Measurements from ENCODE around the gene ABCA12. TPM values are rescaled to one million over a fixed set of nuclear protein-coding genes. Genes with fewer than 3 reads are reported as not detected.

The ABCA12 gene
- total and polyA plus RNA-seq, 9 of the 15 experiments (the other 6 are each of a cell fraction or from before 2014, with no cell fraction given): 0.02 to 0.03 TPM; not detected in 7

DNA sequence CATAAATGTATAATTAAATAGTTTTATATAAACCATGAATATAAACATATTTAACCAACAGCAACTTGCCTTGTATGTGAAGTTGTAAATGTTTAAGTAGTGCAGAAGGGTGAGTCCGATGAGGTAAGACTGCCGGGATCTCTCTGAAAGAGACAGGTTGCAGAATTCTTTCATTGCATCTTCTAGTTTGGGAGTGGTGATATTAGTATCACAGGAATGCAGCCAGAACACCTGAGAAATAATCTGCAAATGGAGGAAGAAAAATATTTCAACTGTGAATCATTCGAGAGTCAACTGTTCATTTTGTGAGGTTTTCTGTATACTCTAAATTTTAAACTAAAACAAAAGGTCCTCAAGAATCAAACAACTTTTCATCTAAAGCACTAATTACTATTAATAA, 123.0 kb downstream of the ABCA12 start:
- Histone ChIP-seq H3K27ac (ENCODE audit: extremely low read depth, low read depth, low read length) (no peak overlapping the region), H3K27me3 (ENCODE audit: control insufficient read depth in 2 of 2, insufficient read depth in 2 of 2, low read length in 2 of 2) (no peaks in the 10 kb centered on the region), H3K4me3 (no peak overlapping the region), H2AFZ (ENCODE audit: low read depth, low read length) (no peak overlapping the region), H4K20me1 (replicated peaks; ENCODE audit: control insufficient read depth, insufficient read depth, low read length) (no peaks in the 10 kb centered on the region), H3K4me1 (replicated peaks in 1 of 2; ENCODE audit: control insufficient read depth in 2 of 2, insufficient read depth in 2 of 2, low read length in 2 of 2) (no peaks in the 10 kb centered on the region), H3K4me2 (ENCODE audit: insufficient read depth, low read length) (no peak overlapping the region), H3K9me3 (replicated peaks; ENCODE audit: control insufficient read depth, insufficient read depth, low read depth, low read length) (no peaks in the 10 kb centered on the region), H3K36me3 (ENCODE audit: control insufficient read depth, insufficient read depth, low read length) (no peaks in the 10 kb centered on the region), H3K9ac (ENCODE audit: insufficient read depth in 1 of 2, low read depth in 2 of 2, low read length in 2 of 2) (no peak overlapping the region), H3K79me2 (ENCODE audit: control insufficient read depth, insufficient read depth, low read length) (no peaks in the 10 kb centered on the region), H3K9me1 (ENCODE audit: control insufficient read depth, insufficient read depth, low read length) (no peaks in the 10 kb centered on the region)
- no TSS peak for BruUV-seq (replicated peaks)
- intact Hi-C loops (cut with micrococcal nuclease): no loop called here
- no peak for FAIRE-seq
- ATAC-seq: no peak
- no peak for DNase-seq (ENCODE audit: extremely low read depth in 1 of 4, low spot score in 3 of 4)
- 5% methylated on average over 3 of the region's 3 CpGs for WGBS (ENCODE audit: insufficient coverage, low coverage, missing lambda C conversion rate)
- ChIA-PET POLR2A (no interaction called here), CTCF (ENCODE audit: low intra/inter-chr PET ratio) (no interaction called here)
- in situ Hi-C loops (cut with MboI): no loop called here
- TF ChIP-seq HLTF (IDR thresholded peaks at IDR 0.05) (no peak), RBM34 (IDR thresholded peaks at IDR 0.05; ENCODE audit: borderline replicate concordance, insufficient read depth, low read length) (no peak), CBX1 (IDR thresholded peaks at IDR 0.05; ENCODE audit: low read depth) (no peak), SLC30A9 (CRISPR knock-in tag; IDR thresholded peaks at IDR 0.05) (no peak), ZNF512 (tag; IDR thresholded peaks at IDR 0.05) (no peak), ESRRA (IDR thresholded peaks at IDR 0.05; ENCODE audit: borderline replicate concordance, low read depth) (no peak), ZNF184 (CRISPR knock-in tag; IDR thresholded peaks at IDR 0.05) (no peak), RERE (CRISPR knock-in tag; IDR thresholded peaks at IDR 0.05; ENCODE audit: borderline replicate concordance) (no peak), POLR2H (tag; IDR thresholded peaks at IDR 0.05; ENCODE audit: low read depth) (no peak), ZNF197 (CRISPR knock-in tag; IDR thresholded peaks at IDR 0.05; ENCODE audit: low read depth) (no peak)
- TF ChIP-seq, protein P1, sequence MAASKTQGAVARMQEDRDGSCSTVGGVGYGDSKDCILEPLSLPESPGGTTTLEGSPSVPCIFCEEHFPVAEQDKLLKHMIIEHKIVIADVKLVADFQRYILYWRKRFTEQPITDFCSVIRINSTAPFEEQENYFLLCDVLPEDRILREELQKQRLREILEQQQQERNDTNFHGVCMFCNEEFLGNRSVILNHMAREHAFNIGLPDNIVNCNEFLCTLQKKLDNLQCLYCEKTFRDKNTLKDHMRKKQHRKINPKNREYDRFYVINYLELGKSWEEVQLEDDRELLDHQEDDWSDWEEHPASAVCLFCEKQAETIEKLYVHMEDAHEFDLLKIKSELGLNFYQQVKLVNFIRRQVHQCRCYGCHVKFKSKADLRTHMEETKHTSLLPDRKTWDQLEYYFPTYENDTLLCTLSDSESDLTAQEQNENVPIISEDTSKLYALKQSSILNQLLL (CRISPR knock-in tag; IDR thresholded peaks at IDR 0.05; ENCODE audit: borderline replicate concordance): no peak
- TF ChIP-seq, protein P2, sequence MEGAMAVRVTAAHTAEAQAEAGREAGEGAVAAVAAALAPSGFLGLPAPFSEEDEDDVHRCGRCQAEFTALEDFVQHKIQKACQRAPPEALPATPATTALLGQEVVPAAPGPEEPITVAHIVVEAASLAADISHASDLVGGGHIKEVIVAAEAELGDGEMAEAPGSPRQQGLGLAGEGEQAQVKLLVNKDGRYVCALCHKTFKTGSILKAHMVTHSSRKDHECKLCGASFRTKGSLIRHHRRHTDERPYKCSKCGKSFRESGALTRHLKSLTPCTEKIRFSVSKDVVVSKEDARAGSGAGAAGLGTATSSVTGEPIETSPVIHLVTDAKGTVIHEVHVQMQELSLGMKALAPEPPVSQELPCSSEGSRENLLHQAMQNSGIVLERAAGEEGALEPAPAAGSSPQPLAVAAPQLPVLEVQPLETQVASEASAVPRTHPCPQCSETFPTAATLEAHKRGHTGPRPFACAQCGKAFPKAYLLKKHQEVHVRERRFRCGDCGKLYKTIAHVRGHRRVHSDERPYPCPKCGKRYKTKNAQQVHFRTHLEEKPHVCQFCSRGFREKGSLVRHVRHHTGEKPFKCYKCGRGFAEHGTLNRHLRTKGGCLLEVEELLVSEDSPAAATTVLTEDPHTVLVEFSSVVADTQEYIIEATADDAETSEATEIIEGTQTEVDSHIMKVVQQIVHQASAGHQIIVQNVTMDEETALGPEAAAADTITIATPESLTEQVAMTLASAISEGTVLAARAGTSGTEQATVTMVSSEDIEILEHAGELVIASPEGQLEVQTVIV (CRISPR knock-in tag; IDR thresholded peaks at IDR 0.05; ENCODE audit: borderline replicate concordance): no peak
